HEK293 (cell line): ENCODE data around the gene EIF1AX.

Experiments used
- REST ChIP-seq: fragments of 450-650 bp; formaldehyde crosslinking; IDR thresholded peaks from 2 replicates; pipeline ENCODE4 v1.5.1; 2016; ENCODE audit warnings: missing biosample characterization, missing genetic modification characterization
- SCRT1 ChIP-seq: fragments of 450-650 bp; formaldehyde crosslinking; IDR thresholded peaks from 2 replicates; pipeline ENCODE4 v1.5.1; 2016; ENCODE audit warnings: missing biosample characterization, missing genetic modification characterization, borderline replicate concordance
- YY1 ChIP-seq: fragments of 450-650 bp; formaldehyde crosslinking; IDR thresholded peaks from 2 replicates; pipeline ENCODE4 v1.5.1; 2018; ENCODE audit warnings: missing biosample characterization, missing genetic modification characterization
- ZBTB10 ChIP-seq: fragments of 450-650 bp; formaldehyde crosslinking; IDR thresholded peaks from 2 replicates; pipeline ENCODE4 v1.5.1; 2016; ENCODE audit warnings: missing biosample characterization, missing genetic modification characterization
- ZBTB49 ChIP-seq: fragments of 450-650 bp; formaldehyde crosslinking; IDR thresholded peaks from 2 replicates; pipeline ENCODE4 v1.5.1; 2016; ENCODE audit warnings: missing biosample characterization, missing genetic modification characterization, low read depth
- ZNF202 ChIP-seq: fragments of 450-650 bp; formaldehyde crosslinking; IDR thresholded peaks from 2 replicates; pipeline ENCODE4 v1.5.1; 2016; ENCODE audit warnings: missing biosample characterization, missing genetic modification characterization, borderline replicate concordance
- ZNF274 ChIP-seq, 2 experiments: fragments of 200-500 bp in 1 of 2; fragments of 450-650 bp in 1 of 2; sonication (Bioruptor generic) in 1 of 2; formaldehyde crosslinking in 1 of 2; IDR thresholded peaks; 2 replicates each; pipeline versions ENCODE4 v1.5.1 to v1.6.1; 2014 to 2016; ENCODE audit warnings: borderline replicate concordance in 1 of 2, inconsistent platforms in 1 of 2, low read length in 1 of 2, missing biosample characterization in 1 of 2, missing genetic modification characterization in 1 of 2
- ZNF341 ChIP-seq: fragments of 450-650 bp; formaldehyde crosslinking; IDR thresholded peaks from 2 replicates; pipeline ENCODE4; 2016; ENCODE audit warnings: low read depth, missing biosample characterization, missing genetic modification characterization
- ZNF350 ChIP-seq: fragments of 450-650 bp; formaldehyde crosslinking; IDR thresholded peaks from 2 replicates; pipeline ENCODE4 v1.5.0; 2017; ENCODE audit warnings: missing biosample characterization, mild to moderate bottlenecking, missing genetic modification characterization
- ZNF391 ChIP-seq: fragments of 450-650 bp; formaldehyde crosslinking; IDR thresholded peaks from 2 replicates; pipeline ENCODE4 v1.5.1; 2016; ENCODE audit warnings: low read depth, missing biosample characterization, missing genetic modification characterization, borderline replicate concordance
- ZNF473 ChIP-seq: fragments of 450-650 bp; formaldehyde crosslinking; IDR thresholded peaks from 2 replicates; pipeline ENCODE4 v1.5.1; 2017; ENCODE audit warnings: missing biosample characterization, missing genetic modification characterization
- ZNF48 ChIP-seq: fragments of 450-650 bp; formaldehyde crosslinking; IDR thresholded peaks from 2 replicates; pipeline ENCODE4 v1.5.1; 2016; ENCODE audit warnings: missing biosample characterization, missing genetic modification characterization
- ZNF501 ChIP-seq: fragments of 450-650 bp; formaldehyde crosslinking; IDR thresholded peaks from 2 replicates; pipeline ENCODE4 v1.5.1; 2016; ENCODE audit warnings: missing biosample characterization, missing genetic modification characterization
- ZNF518A ChIP-seq: fragments of 450-650 bp; formaldehyde crosslinking; conservative IDR thresholded peaks from 2 replicates; pipeline ENCODE4 v1.5.1; 2016; ENCODE audit warnings: low read depth, missing biosample characterization, missing genetic modification characterization
- ZNF548 ChIP-seq: fragments of 450-650 bp; formaldehyde crosslinking; IDR thresholded peaks from 2 replicates; pipeline ENCODE4 v1.5.1; 2016; ENCODE audit warnings: missing biosample characterization, missing genetic modification characterization
- ZNF561 ChIP-seq: fragments of 450-650 bp; IDR thresholded peaks from 2 replicates; pipeline ENCODE4 v1.5.1; 2018; ENCODE audit warnings: missing biosample characterization, missing genetic modification characterization, borderline replicate concordance
- ZNF600 ChIP-seq: fragments of 450-650 bp; formaldehyde crosslinking; IDR thresholded peaks from 2 replicates; pipeline ENCODE4 v1.5.1; 2016; ENCODE audit warnings: missing biosample characterization, missing genetic modification characterization
- ZNF660 ChIP-seq: fragments of 450-650 bp; IDR thresholded peaks from 2 replicates; pipeline ENCODE4 v1.5.1; 2018; ENCODE audit warnings: missing biosample characterization, mild to moderate bottlenecking, missing genetic modification characterization
- ZNF664 ChIP-seq: fragments of 450-650 bp; formaldehyde crosslinking; IDR thresholded peaks from 2 replicates; pipeline ENCODE4 v1.5.1; 2016; ENCODE audit warnings: missing biosample characterization, missing genetic modification characterization
- ZNF837 ChIP-seq: fragments of 450-650 bp; formaldehyde crosslinking; IDR thresholded peaks from 2 replicates; pipeline ENCODE4 v1.5.1; 2016; ENCODE audit warnings: missing biosample characterization, missing genetic modification characterization
- ZSCAN16 ChIP-seq: fragments of 450-650 bp; formaldehyde crosslinking; IDR thresholded peaks from 2 replicates; pipeline ENCODE4 v1.5.1; 2016; ENCODE audit warnings: missing biosample characterization, missing genetic modification characterization
- TF ChIP-seq, protein P1 (sequence below): fragments of 450-650 bp; formaldehyde crosslinking; IDR thresholded peaks from 2 replicates; pipeline ENCODE4 v1.5.1; 2016; ENCODE audit warnings: missing biosample characterization, missing genetic modification characterization

EIF1AX gene

GRCh38 chrX:20141281-20142220 is at the start of gene EIF1AX (continued):
- TF ChIP-seq YY1 (tag by site-specific recombination) (peak; percentile 80; the same call in 1 of the 2 replicates), ZNF561 (tag by site-specific recombination) (0 out of 2 replicates have a peak, but pooled peaks have one; percentile 18), ZNF518A (tag by site-specific recombination) (no peak), ZNF473 (tag by site-specific recombination) (no peak), REST (no peak), ZNF837 (tag by site-specific recombination) (no peak), ZBTB10 (0 out of 2 replicates have a peak, but pooled peaks have one; percentile 48), ZNF660 (no peak), ZNF600 (no peak), ZNF48 (tag by site-specific recombination) (no peak), ZNF548 (tag by site-specific recombination) (no peak), ZNF202 (no peak), ZNF391 (tag by site-specific recombination) (no peak), ZNF274 (IDR thresholded peaks at IDR 0.05; ENCODE audit: low read length) (no peak), ZNF274 (tag by site-specific recombination; IDR thresholded peaks at IDR 0.05; ENCODE audit: borderline replicate concordance) (no peak), ZNF341 (tag by site-specific recombination) (no peak), ZBTB49 (tag by site-specific recombination) (no peak), SCRT1 (tag by site-specific recombination) (0 out of 2 replicates have a peak, but pooled peaks have one; percentile 40), ZNF501 (tag by site-specific recombination) (peak; percentile 64; the same call in 1 of the 2 replicates), ZNF664 (tag by site-specific recombination) (no peak), ZSCAN16 (tag by site-specific recombination) (no peak), ZNF350 (tag by site-specific recombination) (no peak)
- TF ChIP-seq, protein P1, sequence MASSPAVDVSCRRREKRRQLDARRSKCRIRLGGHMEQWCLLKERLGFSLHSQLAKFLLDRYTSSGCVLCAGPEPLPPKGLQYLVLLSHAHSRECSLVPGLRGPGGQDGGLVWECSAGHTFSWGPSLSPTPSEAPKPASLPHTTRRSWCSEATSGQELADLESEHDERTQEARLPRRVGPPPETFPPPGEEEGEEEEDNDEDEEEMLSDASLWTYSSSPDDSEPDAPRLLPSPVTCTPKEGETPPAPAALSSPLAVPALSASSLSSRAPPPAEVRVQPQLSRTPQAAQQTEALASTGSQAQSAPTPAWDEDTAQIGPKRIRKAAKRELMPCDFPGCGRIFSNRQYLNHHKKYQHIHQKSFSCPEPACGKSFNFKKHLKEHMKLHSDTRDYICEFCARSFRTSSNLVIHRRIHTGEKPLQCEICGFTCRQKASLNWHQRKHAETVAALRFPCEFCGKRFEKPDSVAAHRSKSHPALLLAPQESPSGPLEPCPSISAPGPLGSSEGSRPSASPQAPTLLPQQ (tag by site-specific recombination): peak; percentile 42; the same call in 1 of the 2 replicates
